GM18505 (cell line): Measurements from ENCODE around the gene GALNT6.
"Not testable (repeated sequence)": the region's sequence is repeated elsewhere in the genome, so short reads cannot be mapped to it uniquely, and the experiment has no call there.

ENCODE experiments used
- ATAC-seq: cut with Tn5 transposase; IDR thresholded peaks from one replicate; pipeline ENCODE4 v1.9.1; 2021; ENCODE audit not compliant: unreplicated experiment
- POLR2A ChIP-seq: IDR thresholded peaks from 4 replicates; pipeline ENCODE4 v1.6.1; 2011; ENCODE audit warnings: borderline replicate concordance; ENCODE audit not compliant: insufficient read depth, insufficient read length; ENCODE audit errors: extremely low read depth

GALNT6 gene

DNA sequence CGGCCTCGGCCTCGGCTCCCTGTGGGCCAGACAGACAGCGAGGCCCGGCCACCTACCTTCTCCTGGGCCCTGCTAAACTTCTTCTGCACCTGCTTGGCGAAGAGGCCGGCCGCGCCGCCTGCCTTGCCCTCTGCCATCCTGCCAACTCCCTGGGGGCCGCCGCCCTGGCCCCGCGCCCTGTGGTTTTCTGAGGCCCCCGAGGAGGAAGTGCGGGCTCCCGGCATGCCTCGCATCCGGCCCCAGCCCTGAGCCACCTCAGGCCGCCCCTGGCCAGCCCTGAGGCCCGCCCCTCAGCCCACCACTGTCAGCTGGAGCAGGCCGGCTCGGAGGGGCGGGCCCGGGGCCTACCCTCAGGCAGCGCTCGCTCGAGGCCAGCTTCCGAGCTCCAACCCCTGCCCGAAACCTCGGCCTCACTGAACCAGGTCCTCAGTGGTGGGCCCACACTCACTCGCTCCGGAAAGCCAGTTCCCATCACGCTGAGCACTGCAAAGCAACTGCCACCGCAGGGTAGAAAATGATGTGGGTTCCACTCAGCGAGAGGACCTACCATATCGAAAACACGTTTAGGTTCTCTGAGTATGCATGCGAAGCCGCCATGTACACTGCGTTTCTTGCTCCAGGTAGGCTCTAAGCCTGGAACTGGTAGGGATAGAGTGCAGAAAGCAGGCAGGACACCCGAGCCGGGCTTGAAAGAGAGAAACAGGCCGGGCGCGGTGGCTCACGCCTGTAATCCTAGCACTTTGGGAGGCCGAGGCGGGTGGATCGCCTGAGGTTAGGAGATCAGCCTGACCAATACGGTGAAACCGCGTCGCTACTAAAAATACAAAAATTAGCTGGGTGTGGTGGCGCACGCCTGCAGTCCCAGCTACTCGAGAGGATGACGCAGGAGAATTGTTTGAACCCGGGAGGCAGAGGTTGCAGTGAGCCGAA is 67.0 kb downstream of the GALNT6 start, which contains the start of gene BIN2:
Gene BIN2, minus strand, starts transcription at position 209 of the 930 bp plus-strand sequence. Its CDS starts 72 bp downstream, at position 137.
- ATAC-seq = peak; percentile 54

DNA sequence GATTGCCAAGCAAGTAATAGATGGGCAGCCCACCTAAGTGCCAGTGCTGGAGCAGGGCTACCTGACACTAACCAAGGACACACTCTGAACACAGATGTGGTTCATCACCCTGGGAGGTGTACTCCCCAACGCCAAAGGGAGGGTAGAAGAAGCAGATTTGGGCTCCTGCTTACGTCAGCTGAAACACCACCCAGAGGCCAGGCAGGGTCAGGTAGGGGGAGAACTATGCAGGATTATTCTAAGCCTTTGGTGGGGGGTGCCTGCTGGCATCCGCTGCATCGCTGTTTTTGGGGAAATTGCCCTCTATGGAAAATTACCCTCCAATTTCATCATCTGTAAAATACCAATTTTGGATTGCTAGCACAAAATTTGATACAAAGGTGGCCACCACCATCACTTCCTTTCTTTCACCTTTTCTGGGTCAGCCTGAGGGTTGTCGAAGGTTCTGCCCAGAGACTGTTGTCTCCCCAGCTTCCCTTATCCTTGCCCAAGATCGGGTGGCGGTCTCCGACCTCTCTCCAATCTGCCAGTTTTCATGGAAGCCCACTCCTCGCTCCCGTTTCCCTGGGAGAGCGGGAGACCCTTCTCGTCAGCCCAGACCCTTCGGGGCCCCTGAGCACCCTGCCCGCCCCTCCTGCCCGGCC is 67.8 kb downstream of the GALNT6 start:
- no peak for ATAC-seq
- TF ChIP-seq POLR2A = peak; percentile 47

More for the DNA sequence above, 67.0 kb downstream of the GALNT6 start, which contains the start of gene BIN2:
- TF ChIP-seq POLR2A = peak; percentile 80

DNA sequence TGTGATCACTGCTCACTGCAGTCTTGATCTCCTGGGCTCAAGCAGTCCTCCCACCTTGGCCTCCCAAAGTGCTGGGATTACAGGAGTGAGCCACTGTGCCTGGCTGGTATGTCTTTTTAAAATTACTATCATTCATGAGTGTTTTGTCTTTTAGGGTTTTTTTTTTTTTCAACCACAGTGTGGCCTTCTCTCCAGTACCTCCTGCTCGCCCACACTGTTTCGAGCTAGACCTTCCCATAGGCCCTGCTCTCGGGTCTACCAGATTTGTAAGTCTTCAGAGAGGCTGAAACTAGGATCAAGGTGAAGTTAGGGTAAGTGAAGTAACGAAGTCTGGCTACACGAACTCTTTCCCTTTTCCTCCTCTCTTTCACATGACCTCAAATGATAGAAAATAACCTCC is 68.8 kb downstream of the GALNT6 start:
- TF ChIP-seq POLR2A = no peak

DNA sequence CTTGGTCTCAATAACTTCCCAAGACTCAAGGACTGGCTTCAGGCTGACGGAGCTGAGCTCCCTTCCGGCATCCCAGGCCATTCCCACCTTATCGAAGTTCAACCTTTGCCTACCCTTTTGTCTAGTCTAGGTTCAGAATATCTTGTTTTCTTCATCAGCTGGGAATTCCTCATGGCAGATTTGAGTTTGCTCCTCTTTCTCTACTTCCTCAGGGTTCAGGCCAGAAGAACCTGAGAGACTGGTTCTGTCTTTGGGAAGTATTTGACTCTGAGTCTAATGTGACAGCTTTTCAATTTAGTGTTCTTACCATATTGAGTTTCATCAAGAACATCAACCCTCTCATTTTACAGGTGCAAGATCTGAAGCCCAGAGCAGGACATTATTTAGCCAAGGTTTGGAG is 69.3 kb downstream of the GALNT6 start:
- TF ChIP-seq POLR2A = no peak
- no peak for ATAC-seq

More for the DNA sequence above, 68.8 kb downstream of the GALNT6 start:
- ATAC-seq = no peak

DNA sequence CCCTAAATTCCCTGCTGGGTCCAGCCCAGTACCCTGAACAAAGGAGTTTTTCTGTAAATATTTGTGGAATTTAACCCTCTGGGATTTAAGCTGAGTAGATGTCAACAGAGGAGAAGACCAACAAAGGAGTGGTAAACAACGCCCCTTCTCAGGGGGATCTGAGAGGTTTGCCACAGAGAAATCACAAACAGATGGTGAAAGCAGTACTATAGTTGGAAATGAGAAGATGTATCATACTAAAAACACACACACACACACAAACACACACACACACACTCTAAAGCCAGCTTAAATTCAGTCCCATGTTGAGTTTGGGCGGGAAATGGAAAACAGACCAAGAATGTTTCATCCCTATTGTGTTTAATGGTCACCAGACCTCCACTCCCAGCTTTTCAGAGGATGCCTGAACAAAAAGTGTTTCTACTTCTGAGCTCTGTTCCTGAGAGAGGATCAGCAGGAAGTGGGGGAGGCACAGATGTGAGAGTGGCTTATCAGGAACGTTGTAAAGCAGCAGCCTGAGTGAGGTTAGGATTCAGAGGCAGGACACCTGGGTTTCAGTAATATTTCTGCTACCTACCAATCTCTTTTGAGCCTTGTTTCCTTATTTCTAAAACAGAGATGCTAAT is 70.4 kb downstream of the GALNT6 start:
- no peak for ATAC-seq

DNA sequence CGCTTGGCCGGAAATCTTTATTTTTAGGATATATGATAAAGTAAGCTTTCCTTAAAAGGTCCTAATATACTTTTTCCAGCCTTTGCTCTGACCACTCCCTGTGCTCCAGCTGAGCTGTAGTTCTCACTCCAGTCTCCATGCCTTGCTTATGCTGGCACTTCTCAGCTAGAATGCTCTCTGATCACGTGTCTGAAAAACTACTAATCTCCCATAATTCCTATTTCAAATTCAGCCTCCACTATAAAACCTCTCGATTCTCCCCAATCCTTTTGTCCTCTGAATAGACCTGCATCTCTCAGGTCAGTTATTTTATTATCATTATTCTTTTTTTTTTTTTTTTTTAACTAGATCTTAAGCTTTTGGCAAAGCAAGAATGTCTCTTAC is 70.9 kb downstream of the GALNT6 start:
- no peak for ATAC-seq
- TF ChIP-seq POLR2A = no peak

More for the DNA sequence above, 70.4 kb downstream of the GALNT6 start:
- TF ChIP-seq POLR2A = no peak

DNA sequence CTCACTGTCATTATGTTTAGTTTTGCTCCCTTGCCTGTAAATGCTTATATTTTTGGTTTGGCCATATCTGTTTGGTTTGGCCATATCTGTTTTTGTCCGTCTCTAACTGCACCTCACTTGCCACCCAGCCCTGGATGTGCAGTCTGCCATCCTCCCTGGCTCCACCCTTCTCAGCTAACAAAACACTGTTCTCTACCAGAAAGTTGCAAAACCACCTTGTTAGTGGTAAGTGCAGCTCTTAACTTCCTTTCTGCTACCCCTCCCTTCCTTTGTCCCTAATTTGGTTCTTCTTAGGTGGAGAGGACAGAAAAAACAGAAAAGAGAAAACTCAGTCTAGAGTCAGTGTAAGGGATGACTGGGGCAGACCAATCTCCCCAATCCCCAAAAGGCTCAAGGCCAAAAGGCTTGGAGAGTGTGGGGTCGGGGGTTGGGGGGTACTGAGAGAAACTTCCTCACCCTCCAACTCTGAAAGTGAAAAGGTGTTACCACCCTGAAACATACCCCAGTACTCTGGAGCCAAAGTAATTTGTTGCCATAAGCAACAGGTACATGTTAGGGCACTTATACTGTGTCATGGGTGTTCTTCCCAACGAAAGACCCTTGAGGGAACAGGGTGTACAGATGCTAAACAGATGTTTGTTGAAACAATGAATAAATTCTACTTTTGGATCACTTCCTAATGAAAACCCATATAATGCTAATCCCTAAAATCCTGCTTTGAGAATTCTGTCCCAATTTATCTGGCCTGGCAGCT is 72.2 kb downstream of the GALNT6 start:
- no peak for TF ChIP-seq POLR2A
- no peak for ATAC-seq

DNA sequence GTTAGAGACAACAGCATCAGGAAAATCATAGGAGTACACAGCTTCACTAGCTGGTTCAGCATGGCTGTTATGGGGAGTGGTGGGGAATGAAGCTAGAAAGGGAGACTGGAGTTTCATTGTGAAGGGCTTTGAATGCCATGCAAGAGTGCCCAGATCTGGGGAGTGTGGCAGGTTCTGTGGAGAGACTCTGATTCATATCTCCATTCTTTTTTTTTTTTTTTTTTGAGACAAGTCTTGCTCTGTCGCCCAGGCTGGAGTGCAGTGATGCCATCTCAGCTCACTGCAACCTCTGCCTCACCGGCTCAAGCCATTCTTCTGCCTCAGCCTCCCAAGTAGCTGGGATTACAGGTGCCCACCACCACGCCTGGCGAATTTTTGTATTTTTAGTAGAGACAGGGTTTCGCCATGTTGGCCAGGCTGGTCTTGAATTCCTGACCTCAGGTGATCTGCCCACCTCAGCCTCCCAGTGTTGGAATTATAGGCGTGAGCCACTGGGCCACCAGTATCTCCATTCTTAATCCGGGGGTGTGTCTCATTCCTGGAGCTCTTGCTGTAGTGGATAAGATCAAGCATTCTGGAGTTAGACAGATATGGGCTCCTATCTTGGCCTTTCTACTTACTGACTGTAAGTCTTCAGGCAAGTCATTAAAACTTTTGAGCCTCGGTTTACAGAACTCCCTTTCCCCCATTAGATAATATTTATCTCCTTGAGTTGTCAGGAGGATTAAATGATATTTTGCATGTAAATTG is 73.0 kb downstream of the GALNT6 start:
- not testable (repeated sequence) for ATAC-seq

DNA sequence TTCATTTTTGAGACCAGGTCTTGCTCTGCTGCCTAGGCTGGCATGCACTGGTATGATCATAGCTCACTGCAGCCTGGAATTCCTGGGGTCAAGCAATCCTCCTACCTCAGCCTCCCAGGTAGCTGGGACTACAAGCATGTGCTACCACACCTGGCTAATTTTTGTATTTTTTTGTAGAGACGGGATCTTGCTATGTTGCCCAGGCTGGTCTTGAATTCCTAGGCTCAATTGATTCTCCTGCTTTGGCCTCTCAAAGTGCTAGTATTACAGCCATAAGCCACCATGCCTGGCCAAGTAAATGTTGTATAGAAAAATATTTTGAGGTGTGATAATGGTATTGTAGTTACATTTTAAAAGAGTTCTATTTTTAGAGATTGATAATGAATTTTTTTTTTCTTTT is 79.8 kb downstream of the GALNT6 start:
- ATAC-seq = no peak
- no peak for TF ChIP-seq POLR2A

DNA sequence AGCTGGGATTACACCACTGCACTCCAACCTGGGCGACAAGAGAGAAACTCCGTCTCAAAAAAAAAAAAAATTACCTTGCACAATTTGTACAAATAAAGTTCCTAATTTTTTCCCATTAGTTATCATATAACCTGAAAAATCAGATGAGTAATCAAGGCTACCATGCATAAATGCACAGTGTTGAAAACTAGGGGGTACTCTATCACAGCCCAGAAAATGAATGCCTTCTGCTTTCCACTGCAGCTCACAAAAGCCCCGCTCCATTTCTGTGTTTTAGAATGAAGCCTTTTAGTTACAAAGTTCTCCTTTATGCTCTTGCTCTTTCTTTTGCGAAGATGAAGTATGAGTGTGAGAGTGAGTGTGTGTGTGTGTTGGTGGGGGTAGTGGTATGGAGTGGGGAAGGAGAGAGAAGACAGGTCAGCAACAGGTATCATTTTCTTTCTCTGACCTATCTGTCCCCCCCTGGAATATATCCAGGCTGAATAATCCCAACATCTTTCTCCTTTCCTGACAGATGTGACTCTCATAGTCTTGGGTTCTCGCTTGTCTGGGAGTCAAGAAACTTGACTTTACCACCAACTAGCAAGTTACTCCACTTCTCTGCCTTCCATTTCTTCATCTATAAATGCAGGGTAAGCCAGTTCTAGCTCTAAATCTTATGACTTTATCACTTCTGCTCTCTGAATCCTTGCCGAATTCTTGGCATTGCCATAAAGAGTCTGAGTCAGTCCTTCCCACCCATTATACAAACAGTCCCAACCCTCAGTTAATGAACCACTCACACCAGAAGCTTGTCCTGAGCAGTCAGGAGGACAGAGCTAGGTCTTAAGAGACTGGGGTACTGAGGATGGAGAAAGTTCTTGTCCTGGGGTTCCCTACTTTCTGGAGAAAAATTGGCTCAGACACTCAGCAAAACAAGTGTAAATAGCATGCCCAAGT is 83.3 kb downstream of the GALNT6 start:
- no peak for ATAC-seq

DNA sequence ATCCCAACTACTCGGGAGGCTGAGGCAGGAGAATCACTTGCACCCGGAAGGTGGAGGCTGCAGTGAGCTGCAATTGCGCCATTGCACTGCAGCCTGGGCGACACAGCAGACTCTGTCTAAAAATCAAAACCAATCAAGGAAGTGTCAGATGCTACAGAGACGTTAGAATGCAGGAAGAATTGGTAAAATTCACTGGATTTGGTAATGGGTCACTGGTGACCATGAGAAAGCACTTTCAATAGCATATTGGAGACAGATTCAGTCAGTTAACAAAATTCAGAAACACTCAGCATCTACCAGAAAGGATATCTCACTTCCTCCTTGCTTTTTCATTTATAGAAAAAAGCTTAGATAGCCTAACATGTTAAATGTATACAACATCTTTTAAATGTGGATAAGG is 84.7 kb downstream of the GALNT6 start:
- TF ChIP-seq POLR2A = no peak
- no peak for ATAC-seq

More for the DNA sequence above, 83.3 kb downstream of the GALNT6 start:
- TF ChIP-seq POLR2A = no peak
